Activated CD4-positive, alpha-beta T cell treated with anti-CD3 and anti-CD28 coated beads for 36 hours (primary cell): ENCODE results near the gene VEGFC. TPM values are rescaled to one million over a fixed set of nuclear protein-coding genes. Genes with fewer than 3 reads are reported as not detected.

Source experiments
- ATAC-seq: fragments of 200-7000 bp; cut with Tn5 transposase; one replicate; pipeline ENCODE4 v1.10.0; 2021; ENCODE audit warnings: mild to moderate bottlenecking, moderate library complexity
- CTCF ChIA-PET: fragments of 350-600 bp; sonication (Branson Sonifier 250); formaldehyde crosslinking; loops from one replicate; lab custom pipeline; 2021; ENCODE audit warnings: antibody characterized with exemption; lab: Charles Lee
- POLR2A ChIA-PET: fragments of 350-600 bp; sonication (Branson Sonifier 250); formaldehyde crosslinking; loops from one replicate; lab custom pipeline; 2021; ENCODE audit warnings: antibody characterized with exemption, inconsistent platforms; lab: Charles Lee
- DNase-seq: peaks from one replicate; pipeline ENCODE4 v3.0.0-alpha.2; 2020
- H3K27ac Mint-ChIP-seq: one replicate; pipeline ENCODE4 v1.8.0; 2021; ENCODE audit warnings: mixed read lengths
- H3K27me3 Mint-ChIP-seq: one replicate; pipeline ENCODE4 v1.8.0; 2021; ENCODE audit warnings: mixed read lengths
- H3K36me3 Mint-ChIP-seq: one replicate; pipeline ENCODE4 v1.8.0; 2021; ENCODE audit warnings: low read depth, mixed read lengths
- H3K4me1 Mint-ChIP-seq: one replicate; pipeline ENCODE4 v1.8.0; 2021; ENCODE audit warnings: mixed read lengths
- H3K4me3 Mint-ChIP-seq: one replicate; pipeline ENCODE4 v1.8.0; 2021; ENCODE audit warnings: mild to moderate bottlenecking, moderate library complexity, mixed read lengths
- H3K9me3 Mint-ChIP-seq: one replicate; pipeline ENCODE4 v1.8.0; 2021; ENCODE audit warnings: low read depth, mixed read lengths
- intact Hi-C, 2 experiments: fragments of 100-400 bp; cut with DNase I in 1 of 2; cut with micrococcal nuclease in 1 of 2; formaldehyde crosslinking; loops; one replicate each; pipeline versions ENCODE4 v1.14.2 to v1.15.1; 2022 to 2024; cut with DNase I, micrococcal nuclease
- total RNA-seq, 2 experiments: library from RNA; stranded (reverse); gene quantifications; one replicate each; pipeline ENCODE4 v1.2.3, GENCODE V29; 2021

Gene VEGFC
- total RNA-seq, 2 experiments from 2014 or later, result not detected

- Mint-ChIP-seq H3K27ac (no peak overlapping the region), H3K27me3 (no peaks in the 10 kb centered on the region), H3K36me3 (no peaks in the 10 kb centered on the region), H3K4me3 (no peak overlapping the region), H3K4me1 (no peaks in the 10 kb centered on the region), H3K9me3 (no peaks in the 10 kb centered on the region)
- CTCF ChIA-PET, result no interaction called here
- intact Hi-C loops, result no loop called here
- DNase-seq, result no peak
- no peak for ATAC-seq
- POLR2A ChIA-PET, result no interaction called here
These were observed 34.4 kb downstream of the VEGFC start for GRCh38 chr4:176758323-176758722.

DNA sequence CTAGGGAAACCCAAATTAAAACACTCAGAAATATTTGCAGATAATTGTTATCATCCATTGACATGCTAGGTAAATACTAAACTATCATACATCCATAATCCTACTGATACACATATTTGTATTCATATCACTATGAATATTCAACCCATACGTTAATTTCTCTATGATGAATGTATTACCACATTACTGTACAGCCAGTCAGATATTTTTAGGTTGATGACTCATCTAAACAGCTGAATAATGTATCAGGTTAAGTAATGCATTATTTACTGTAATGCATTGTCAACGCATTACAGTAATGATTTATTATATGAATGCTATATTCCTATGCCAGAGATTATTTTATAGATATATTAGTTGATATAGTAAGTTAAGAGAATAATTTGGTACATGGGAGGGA, 37.1 kb downstream of the VEGFC start:
- ChIA-PET CTCF (no interaction called here), POLR2A (no interaction called here)
- Mint-ChIP-seq H3K9me3 (no peaks in the 10 kb centered on the region), H3K36me3 (no peaks in the 10 kb centered on the region), H3K27me3 (no peaks in the 10 kb centered on the region), H3K27ac (no peak overlapping the region), H3K4me3 (no peak overlapping the region), H3K4me1 (no peaks in the 10 kb centered on the region)
- intact Hi-C loops, result no loop called here
- no peak for ATAC-seq
- no peak for DNase-seq

DNA sequence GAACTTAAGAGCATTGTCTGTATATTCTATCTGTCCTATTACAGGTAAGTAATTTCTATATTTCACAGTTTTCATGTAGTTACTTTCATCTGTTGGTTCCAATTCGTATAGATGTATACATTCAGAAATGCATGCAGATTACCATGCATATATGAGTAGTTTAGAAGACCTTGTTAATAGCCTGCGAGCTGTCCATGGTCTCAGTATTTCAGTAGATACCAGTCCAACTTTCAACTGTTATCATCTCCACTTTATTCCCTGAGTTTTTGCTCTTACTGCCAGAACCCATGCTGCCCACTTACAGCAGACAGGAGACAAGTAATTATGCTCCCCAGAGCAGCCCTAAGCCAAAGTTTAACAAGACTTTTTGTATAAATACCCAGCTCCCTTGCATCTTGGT, 37.7 kb downstream of the VEGFC start:
- CTCF ChIA-PET, result no interaction called here
- POLR2A ChIA-PET, result no interaction called here
- DNase-seq (no peak), ATAC-seq (no peak)
- H3K36me3 Mint-ChIP-seq, result no peaks in the 10 kb centered on the region
- H3K27me3 Mint-ChIP-seq, result no peaks in the 10 kb centered on the region
- H3K4me1 Mint-ChIP-seq, result no peaks in the 10 kb centered on the region
- no peaks in the 10 kb centered on the region for H3K9me3 Mint-ChIP-seq
- no peak overlapping the region for H3K4me3 Mint-ChIP-seq
- no peak overlapping the region for H3K27ac Mint-ChIP-seq
- intact Hi-C loops, result no loop called here

DNA sequence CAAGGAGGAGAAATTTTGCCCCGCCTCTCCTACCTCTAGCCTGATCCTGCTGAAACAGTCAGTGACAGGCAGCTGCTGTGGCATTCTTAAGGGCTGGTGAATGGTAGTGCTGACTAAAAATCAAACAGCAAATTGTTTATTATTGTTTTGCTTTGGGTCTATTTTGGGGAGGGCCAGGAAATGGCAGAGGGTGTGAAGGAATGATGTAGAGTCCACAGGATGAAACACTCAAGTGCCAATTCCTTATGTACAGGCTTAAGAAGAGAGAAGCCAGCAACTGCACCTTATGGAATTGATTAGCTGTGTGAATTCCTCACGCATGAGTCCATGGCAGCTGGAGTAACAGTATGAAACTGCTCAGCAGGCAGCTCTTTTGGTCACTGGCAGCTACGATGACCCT, 39.7 kb downstream of the VEGFC start:
- CTCF ChIA-PET, result no interaction called here
- POLR2A ChIA-PET, result no interaction called here
- Mint-ChIP-seq H3K27ac (no peak overlapping the region), H3K27me3 (no peaks in the 10 kb centered on the region), H3K4me1 (no peaks in the 10 kb centered on the region), H3K4me3 (no peak overlapping the region), H3K9me3 (no peaks in the 10 kb centered on the region), H3K36me3 (no peaks in the 10 kb centered on the region)
- DNase-seq (no peak), ATAC-seq (no peak)
- intact Hi-C loops, result no loop called here

- H3K27me3 Mint-ChIP-seq, result no peaks in the 10 kb centered on the region
- ChIA-PET POLR2A (no interaction called here), CTCF (no interaction called here)
- H3K36me3 Mint-ChIP-seq, result no peaks in the 10 kb centered on the region
- DNase-seq (no peak), ATAC-seq (no peak)
- H3K4me1 Mint-ChIP-seq, result no peaks in the 10 kb centered on the region
- H3K27ac Mint-ChIP-seq, result no peak overlapping the region
- H3K4me3 Mint-ChIP-seq, result no peak overlapping the region
- no peaks in the 10 kb centered on the region for H3K9me3 Mint-ChIP-seq
- intact Hi-C loops, result no loop called here
These were observed 40.5 kb downstream of the VEGFC start for GRCh38 chr4:176752191-176752749.

- intact Hi-C loops, result no loop called here
- Mint-ChIP-seq H3K4me3 (no peak overlapping the region), H3K27me3 (no peaks in the 10 kb centered on the region), H3K36me3 (no peaks in the 10 kb centered on the region), H3K27ac (no peak overlapping the region), H3K9me3 (no peaks in the 10 kb centered on the region), H3K4me1 (no peaks in the 10 kb centered on the region)
- CTCF ChIA-PET, result no interaction called here
- DNase-seq (no peak), ATAC-seq (no peak)
- POLR2A ChIA-PET, result no interaction called here
These were observed 41.7 kb downstream of the VEGFC start for GRCh38 chr4:176751061-176751460.

GRCh38 chr4:176746846-176747245, 45.9 kb downstream of the VEGFC start:
- no peak overlapping the region for H3K4me3 Mint-ChIP-seq
- no peaks in the 10 kb centered on the region for H3K4me1 Mint-ChIP-seq
- intact Hi-C loops, result no loop called here
- H3K9me3 Mint-ChIP-seq, result no peaks in the 10 kb centered on the region
- no peak overlapping the region for H3K27ac Mint-ChIP-seq
- no peaks in the 10 kb centered on the region for H3K27me3 Mint-ChIP-seq
- ATAC-seq (no peak), DNase-seq (no peak)
- ChIA-PET CTCF (no interaction called here), POLR2A (no interaction called here)
- H3K36me3 Mint-ChIP-seq, result no peaks in the 10 kb centered on the region

DNA sequence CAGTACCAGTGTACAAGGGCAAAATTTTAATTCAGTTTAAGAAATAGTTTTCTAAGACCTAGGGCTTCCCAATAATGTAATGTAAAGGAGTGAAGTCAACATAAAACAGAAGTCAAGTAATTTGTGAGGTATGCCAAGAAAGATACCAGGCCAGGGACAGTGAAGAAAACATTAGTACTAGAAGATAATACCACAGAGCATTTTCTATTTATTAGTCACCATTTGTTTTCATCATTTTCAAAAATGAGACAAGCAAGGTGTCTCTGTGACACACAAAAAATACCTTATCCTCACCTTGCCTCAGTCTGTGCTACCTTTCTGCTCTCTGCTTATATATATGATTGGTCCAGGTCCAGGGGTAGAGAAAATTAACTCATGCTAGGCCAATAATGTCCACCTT, 46.8 kb downstream of the VEGFC start:
- no peak overlapping the region for H3K4me3 Mint-ChIP-seq
- H3K9me3 Mint-ChIP-seq, result no peaks in the 10 kb centered on the region
- CTCF ChIA-PET, result no interaction called here
- no peaks in the 10 kb centered on the region for H3K36me3 Mint-ChIP-seq
- H3K27me3 Mint-ChIP-seq, result no peaks in the 10 kb centered on the region
- intact Hi-C loops, result no loop called here
- H3K4me1 Mint-ChIP-seq, result no peaks in the 10 kb centered on the region
- POLR2A ChIA-PET, result no interaction called here
- H3K27ac Mint-ChIP-seq, result no peak overlapping the region
- ATAC-seq (no peak), DNase-seq (no peak)

DNA sequence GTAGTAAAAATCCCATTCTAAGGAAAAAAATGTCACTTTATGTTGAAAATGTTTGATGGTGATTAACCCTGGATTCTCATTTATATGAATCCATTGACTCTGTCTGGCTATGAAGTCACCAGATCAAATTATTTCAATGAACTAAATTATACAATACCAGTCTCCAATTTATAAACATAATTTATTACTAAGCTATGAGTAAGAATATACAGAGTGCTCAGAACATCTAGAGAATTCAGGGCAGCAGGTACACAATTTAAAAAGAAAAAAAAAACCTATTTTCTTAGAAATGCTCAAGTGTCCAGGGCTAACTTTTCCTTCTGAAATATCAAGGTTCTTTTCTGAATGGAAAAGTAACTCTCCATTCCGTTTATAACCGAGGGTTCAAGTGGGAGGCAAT, 48.6 kb downstream of the VEGFC start:
- no peak for DNase-seq
- no peaks in the 10 kb centered on the region for H3K27me3 Mint-ChIP-seq
- no peaks in the 10 kb centered on the region for H3K4me1 Mint-ChIP-seq
- intact Hi-C loops, result no loop called here
- no peak for ATAC-seq
- no peaks in the 10 kb centered on the region for H3K9me3 Mint-ChIP-seq
- ChIA-PET CTCF (interaction anchor here (0.7 to 0.8 kb wide), 2 partner anchors 107 to 231 kb away, joined by 3 read pairs; no protein-coding TSS in a partner anchor), POLR2A (no interaction called here)
- no peaks in the 10 kb centered on the region for H3K36me3 Mint-ChIP-seq
- no peak overlapping the region for H3K4me3 Mint-ChIP-seq
- no peak overlapping the region for H3K27ac Mint-ChIP-seq

GRCh38 chr4:176742211-176742610, 50.5 kb downstream of the VEGFC start:
- Mint-ChIP-seq H3K27ac (no peak overlapping the region), H3K4me1 (no peaks in the 10 kb centered on the region), H3K9me3 (no peaks in the 10 kb centered on the region), H3K36me3 (no peaks in the 10 kb centered on the region), H3K4me3 (no peak overlapping the region), H3K27me3 (no peaks in the 10 kb centered on the region)
- POLR2A ChIA-PET, result no interaction called here
- ATAC-seq, result no peak
- DNase-seq, result no peak
- CTCF ChIA-PET, result no interaction called here
- intact Hi-C loops, result no loop called here

- Mint-ChIP-seq H3K4me3 (no peak overlapping the region), H3K9me3 (no peaks in the 10 kb centered on the region), H3K36me3 (no peaks in the 10 kb centered on the region), H3K4me1 (no peaks in the 10 kb centered on the region), H3K27ac (no peak overlapping the region), H3K27me3 (no peaks in the 10 kb centered on the region)
- CTCF ChIA-PET, result no interaction called here
- no peak for ATAC-seq
- no peak for DNase-seq
- intact Hi-C loops, result no loop called here
- POLR2A ChIA-PET, result no interaction called here
These were observed 51.5 kb downstream of the VEGFC start for GRCh38 chr4:176741253-176741652.

DNA sequence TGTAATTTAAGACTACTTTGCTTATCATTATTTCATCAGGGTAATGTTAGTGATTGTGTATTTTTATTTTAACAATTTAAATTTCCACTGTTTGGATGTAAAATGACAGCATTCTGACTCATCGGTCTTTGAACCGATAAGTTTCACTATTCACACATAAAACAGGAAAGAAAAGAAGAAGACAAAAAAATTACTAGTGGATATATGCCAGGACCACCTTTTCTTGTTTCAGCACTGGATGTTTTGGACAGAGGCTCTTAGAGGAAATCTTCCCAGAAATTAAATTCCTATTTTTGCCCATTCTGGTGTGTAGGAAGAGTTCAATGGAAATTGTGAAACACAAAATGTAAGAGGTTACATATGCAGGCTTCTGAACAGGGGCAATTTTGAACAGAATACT, 57.4 kb downstream of the VEGFC start:
- ATAC-seq, result no peak
- no peak overlapping the region for H3K27ac Mint-ChIP-seq

DNA sequence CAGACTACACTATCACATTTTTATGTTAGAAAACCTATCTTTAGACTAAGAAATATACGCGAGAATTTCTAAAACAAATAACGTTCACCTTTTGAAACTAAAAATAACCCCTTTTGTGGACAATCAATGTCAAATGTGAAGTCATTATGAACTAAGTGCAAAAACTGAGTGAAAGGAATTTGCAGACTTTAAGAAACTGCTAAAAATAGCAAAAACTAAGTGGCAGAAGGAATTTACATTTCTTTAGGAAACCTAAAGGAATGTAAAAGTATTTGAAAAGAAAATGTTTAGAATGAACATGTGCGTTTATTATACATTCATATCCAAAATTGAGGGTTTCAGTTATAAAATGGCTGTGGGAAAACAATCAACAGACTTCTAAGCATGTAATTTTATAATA, 58.3 kb downstream of the VEGFC start:
- H3K4me3 Mint-ChIP-seq, result no peak overlapping the region
- no peaks in the 10 kb centered on the region for H3K27me3 Mint-ChIP-seq
- H3K27ac Mint-ChIP-seq, result no peak overlapping the region
- ChIA-PET CTCF (no interaction called here), POLR2A (no interaction called here)
- no peaks in the 10 kb centered on the region for H3K4me1 Mint-ChIP-seq
- intact Hi-C loops, result no loop called here
- H3K9me3 Mint-ChIP-seq, result no peaks in the 10 kb centered on the region
- H3K36me3 Mint-ChIP-seq, result no peaks in the 10 kb centered on the region
- DNase-seq (no peak), ATAC-seq (no peak)

More for the DNA sequence above, 57.4 kb downstream of the VEGFC start:
- Mint-ChIP-seq H3K4me3 (no peak overlapping the region), H3K36me3 (no peaks in the 10 kb centered on the region), H3K4me1 (no peaks in the 10 kb centered on the region), H3K9me3 (no peaks in the 10 kb centered on the region), H3K27me3 (no peaks in the 10 kb centered on the region)
- POLR2A ChIA-PET, result no interaction called here
- no peak for DNase-seq
- intact Hi-C loops, result no loop called here
- CTCF ChIA-PET, result no interaction called here
